Measurements from ENCODE around the gene NREP.

The NREP gene, protein sequence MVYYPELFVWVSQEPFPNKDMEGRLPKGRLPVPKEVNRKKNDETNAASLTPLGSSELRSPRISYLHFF

DNA sequence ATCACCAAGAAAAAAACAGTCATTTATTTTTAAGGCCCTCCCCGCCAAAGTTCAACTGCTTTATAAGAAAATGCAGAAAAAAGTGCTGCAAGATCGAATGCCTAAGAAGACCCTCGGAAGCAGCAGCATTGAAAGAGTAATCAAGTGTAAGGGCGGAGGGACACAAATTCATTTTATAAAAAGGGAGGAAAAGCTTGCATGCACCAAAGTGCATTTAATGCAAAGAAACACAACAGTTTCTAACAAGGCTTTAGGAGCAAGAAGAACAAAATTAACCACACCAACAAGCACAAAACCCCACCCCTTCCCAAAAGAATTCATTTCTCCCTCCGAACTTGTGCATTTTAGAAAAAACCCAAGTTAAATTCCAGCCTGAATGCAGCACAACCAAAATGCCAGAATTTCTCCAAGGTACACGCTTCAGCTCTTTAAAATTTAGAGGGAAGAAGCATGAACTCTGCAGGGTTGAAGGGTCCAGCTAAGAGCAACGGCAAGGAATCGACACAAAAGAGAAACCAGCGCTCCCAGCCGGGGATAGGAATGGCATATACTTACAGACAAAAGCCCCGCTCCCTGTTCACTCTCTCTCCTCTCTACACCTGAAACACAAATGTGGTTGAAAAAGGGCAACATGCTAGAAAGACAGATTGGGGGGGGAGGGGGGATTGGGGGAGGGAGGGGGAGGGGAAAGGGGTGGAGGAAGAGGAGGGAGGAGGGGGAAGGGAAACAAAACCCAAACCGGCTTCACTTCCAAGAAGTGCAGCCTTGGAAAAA, at the start of gene NREP:
TSS of gene NREP (minus strand) at position 614 of the 774 bp plus-strand sequence. CDS start 1,422 bp downstream, outside the sequence.
- peak; percentile 30 for DNase-seq (ENCODE audit: low spot score)

DNA sequence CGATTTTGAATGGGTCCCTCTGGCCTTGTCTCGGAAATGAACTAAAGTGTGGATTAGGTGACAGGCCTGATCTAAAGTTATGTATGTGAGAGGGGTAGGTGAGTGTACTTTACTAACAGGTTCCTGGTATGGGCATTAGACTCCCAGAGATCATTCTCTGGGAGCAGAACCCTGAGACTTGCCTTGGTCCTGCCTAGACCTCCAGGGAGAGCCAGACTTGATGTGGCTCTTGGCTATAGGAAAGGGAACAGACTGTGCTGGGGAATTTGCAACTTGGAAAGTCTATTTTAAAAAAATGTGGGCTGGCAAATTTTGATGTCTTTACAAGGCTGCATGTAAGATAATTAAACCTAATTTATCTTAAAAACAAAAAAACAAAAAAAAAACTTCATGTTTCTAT, 49.8 kb upstream of the NREP start:
- no peak for DNase-seq (ENCODE audit: low spot score)

DNA sequence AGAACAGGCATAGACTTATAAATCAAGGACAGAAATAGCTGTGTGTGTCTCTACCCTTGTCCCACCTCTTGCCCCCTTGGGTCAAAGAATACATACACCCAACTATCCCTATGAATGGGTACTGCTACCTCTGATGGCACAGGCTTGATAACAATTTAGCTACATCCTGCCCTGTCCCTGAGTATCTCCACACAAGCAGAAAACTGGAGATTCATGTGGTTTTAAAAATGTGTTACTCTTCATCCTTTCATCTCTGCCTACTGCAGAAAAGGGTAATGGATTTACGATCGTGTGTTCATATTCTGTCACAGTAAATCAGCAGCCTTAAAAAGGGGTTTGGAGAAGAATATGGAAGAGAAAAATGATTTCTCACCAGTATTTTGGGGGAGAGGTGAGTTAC, 49.2 kb upstream of the NREP start:
- no peak for DNase-seq (ENCODE audit: low spot score)

DNA sequence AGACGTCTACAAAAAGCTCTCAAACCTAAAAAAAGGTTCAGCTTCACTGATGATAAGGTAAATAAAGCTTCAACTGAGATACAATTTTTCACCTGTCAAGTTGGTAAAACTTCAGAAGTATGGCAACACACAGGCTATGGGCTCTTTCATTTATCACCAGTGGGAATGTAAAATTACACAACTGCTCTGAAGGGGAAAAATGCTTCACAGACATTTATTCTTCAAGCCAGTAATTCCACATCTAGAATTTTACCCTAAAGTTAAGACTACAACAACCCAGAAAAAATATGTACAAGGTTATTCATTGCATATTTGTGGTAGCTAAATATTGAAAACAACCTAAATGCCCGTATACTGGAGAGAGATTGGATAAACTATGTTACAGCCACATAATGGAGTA, 48.1 kb upstream of the NREP start:
- DNase-seq (ENCODE audit: low spot score): no peak

DNA sequence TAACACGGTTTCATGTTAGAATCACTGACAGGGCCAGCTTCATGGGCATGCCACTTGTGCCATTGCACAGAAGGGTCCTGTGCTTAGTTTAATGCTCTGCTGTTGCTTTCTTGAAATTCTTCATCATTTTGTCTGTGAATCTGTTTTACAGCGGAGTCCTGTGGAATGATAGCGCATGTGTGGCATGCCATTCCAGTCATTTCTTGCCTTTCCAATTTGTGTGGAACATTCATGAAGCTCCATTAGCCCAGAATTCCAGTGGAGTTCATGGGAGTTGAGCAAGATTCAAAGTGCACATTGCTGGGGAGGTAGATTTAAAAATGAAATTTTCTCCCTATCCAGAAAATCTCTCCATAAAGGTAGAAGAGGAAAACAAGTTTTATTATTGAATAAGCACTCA, 43.4 kb upstream of the NREP start:
- DNase-seq (ENCODE audit: low spot score): no peak

- DNase-seq (ENCODE audit: low spot score): no peak
These were observed 38.1 kb upstream of the NREP start for GRCh38 chr5:111795142-111795541.

DNA sequence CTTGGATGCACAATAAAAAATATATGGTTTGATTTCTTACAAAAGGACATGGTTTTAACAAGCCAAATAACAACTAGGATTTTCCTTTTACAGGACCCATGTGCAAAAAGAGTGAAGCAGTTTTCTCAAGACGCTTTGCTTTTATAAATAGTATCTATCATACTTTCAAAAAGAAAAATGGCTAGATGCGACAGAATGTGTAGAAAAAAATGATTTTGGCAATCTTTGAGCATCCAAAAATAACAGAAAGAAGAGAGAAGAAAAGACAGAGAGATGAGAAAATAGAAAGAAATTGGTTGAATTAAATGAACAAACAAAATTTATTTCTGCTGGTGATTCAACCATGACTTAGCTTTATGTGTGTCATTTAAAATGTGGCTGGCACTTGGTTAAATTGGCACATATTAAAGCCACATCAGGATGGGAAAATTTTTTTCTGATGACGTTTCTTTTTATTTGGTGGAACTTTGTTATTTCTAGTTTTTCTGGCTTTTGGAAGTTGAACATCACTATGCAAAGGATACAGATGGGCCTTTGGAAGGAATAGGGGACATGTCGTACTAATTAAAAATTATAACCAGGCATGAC, 35.6 kb upstream of the NREP start:
- DNase-seq (ENCODE audit: low spot score): no peak

DNA sequence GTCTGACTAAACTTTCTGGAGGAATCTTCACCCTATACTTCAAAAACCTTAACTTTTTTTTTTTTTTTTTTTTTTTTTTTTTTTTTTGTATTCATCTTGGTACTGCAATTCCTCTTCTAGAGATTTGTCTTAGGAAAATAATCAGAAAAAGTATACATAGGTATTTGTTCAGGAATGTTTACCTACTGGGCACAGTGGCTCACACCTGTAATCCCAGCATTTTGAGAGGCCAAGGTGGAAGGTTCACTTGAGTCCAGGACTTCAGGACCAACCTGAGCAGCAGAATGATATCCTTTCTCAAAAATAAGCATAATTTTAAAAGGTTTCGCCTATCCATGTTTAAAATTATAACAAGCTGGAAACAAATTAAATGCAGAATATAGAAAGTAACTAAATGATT, 33.3 kb upstream of the NREP start:
- DNase-seq (ENCODE audit: low spot score): no peak

DNA sequence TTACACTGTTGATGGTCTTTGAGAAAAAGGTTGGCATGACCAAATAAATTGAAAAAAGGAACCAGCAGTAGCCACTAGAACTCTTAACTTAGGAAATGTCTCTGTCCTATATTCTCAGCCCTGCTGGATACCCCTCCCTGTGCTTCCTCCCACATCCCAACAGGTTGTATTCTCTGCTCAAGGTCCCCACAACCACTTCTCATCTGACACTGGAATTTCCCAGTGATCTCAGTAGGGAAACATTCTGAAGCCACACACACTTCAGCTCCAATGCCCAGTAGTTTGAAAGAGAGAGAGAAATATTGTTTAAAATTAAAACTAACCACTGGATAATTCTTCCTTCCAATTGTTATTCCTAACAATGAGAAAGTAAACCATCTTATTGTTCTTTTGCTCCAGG, 30.0 kb upstream of the NREP start:
- DNase-seq (ENCODE audit: low spot score): no peak

GRCh38 chr5:111784491-111785181, 27.6 kb upstream of the NREP start:
- DNase-seq (ENCODE audit: low spot score): no peak

DNA sequence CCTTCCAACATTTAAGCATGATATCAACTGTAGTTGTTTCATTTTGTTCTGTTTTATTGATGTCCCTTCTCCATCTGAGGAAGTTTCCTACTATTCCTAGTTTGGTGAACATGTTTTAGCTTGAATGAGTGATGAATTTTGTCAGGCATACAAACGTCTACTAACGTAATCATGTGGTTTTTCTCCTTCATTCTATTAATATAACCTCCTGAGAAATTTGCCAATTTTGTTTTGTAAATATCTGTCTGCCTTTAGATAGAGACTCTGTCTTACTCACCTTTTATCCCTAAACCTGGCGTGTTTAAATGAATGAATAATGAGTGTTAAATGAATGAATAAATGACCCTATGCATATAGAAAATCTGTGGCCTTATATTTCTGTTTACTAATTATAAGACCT, 26.5 kb upstream of the NREP start:
- DNase-seq (ENCODE audit: low spot score): no peak

GRCh38 chr5:111782216-111782615, 25.2 kb upstream of the NREP start:
- no peak for DNase-seq (ENCODE audit: low spot score)

- no peak for DNase-seq (ENCODE audit: low spot score)
These were observed 24.2 kb upstream of the NREP start for GRCh38 chr5:111781200-111781599.

- DNase-seq (ENCODE audit: low spot score): no peak
These were observed 22.9 kb upstream of the NREP start for GRCh38 chr5:111779922-111780292.

- no peak for DNase-seq (ENCODE audit: low spot score)
These were observed 22.4 kb upstream of the NREP start for GRCh38 chr5:111779260-111779921.

- no peak for DNase-seq (ENCODE audit: low spot score)
These were observed 20.2 kb upstream of the NREP start for GRCh38 chr5:111776913-111777781.

GRCh38 chr5:111775224-111775623, 18.2 kb upstream of the NREP start:
- DNase-seq (ENCODE audit: low spot score): no peak

DNA sequence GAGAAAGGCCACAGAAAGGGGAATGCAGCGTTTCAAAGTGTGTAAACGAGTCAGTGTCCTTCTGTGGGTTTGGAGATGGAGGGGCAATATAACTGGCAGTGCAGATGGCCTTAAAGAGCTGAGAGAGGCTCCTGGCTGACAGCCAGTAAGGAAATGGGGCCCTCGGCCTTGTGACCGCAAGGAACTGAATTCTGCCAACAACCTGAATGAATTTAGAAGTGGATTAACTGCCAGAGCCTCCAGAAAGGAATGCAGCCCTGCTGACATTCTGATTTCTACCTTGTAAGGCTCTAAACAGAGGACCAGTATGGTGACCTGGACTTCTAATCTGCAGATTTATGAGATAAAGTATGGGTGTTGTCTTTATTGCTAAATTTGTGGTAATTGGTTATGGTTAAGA, 17.5 kb upstream of the NREP start:
- DNase-seq (ENCODE audit: low spot score): peak; percentile 32

- DNase-seq (ENCODE audit: low spot score): no peak
These were observed 15.6 kb upstream of the NREP start for GRCh38 chr5:111772456-111773122.

GRCh38 chr5:111769541-111769940, 12.5 kb upstream of the NREP start:
- no peak for DNase-seq (ENCODE audit: low spot score)

Measured in LoVo (cell line).